Astrocyte of the spinal cord (primary cell): Measurements from ENCODE around the gene ARHGEF7.
A peak's percentile ranks its signal among the peaks of the same experiment; 100 is the strongest.

Source experiments
- DNase-seq: peaks from one replicate; pipeline ENCODE4 v3.0.0; 2011; ENCODE audit warnings: low read depth, low spot score
- H3K4me3 ChIP-seq: 2 replicates; pipeline ENCODE4 v1.5.1; 2011; ENCODE audit warnings: low read depth, mild to moderate bottlenecking, low read length, moderate library complexity
- CTCF ChIP-seq: IDR thresholded peaks from 2 replicates; pipeline ENCODE4 v1.5.1; 2012; ENCODE audit warnings: low read depth, mild to moderate bottlenecking, low read length, inconsistent platforms
- in situ Hi-C: cut with HindIII; loops from 2 replicates; pipeline ENCODE4 v1.10.0; 2017; ENCODE audit warnings: low sequenced_read_pairs

The ARHGEF7 gene

GRCh38 chr13:111171629-111172028 lies 56.5 kb downstream of the ARHGEF7 start:
- in situ Hi-C loops = no loop called here
- DNase-seq = no peak
- TF ChIP-seq CTCF = no peak
- H3K4me3 ChIP-seq = no peak overlapping the region

GRCh38 chr13:111174377-111175114 lies 59.4 kb downstream of the ARHGEF7 start:
- H3K4me3 ChIP-seq = no peak overlapping the region
- in situ Hi-C loops = no loop called here
- no peak for DNase-seq
- TF ChIP-seq CTCF = no peak

- H3K4me3 ChIP-seq = no peak overlapping the region
- in situ Hi-C loops = no loop called here
- no peak for TF ChIP-seq CTCF
- no peak for DNase-seq
Measured at GRCh38 chr13:111175372-111175771, 60.3 kb downstream of the ARHGEF7 start.

- no peak for DNase-seq
- in situ Hi-C loops = no loop called here
- no peak for TF ChIP-seq CTCF
- H3K4me3 ChIP-seq = no peak overlapping the region
Measured at GRCh38 chr13:111175935-111176334, 60.8 kb downstream of the ARHGEF7 start.

GRCh38 chr13:111176421-111176820 lies 61.3 kb downstream of the ARHGEF7 start:
- TF ChIP-seq CTCF = no peak
- no peak overlapping the region for H3K4me3 ChIP-seq
- in situ Hi-C loops = no loop called here
- no peak for DNase-seq

- H3K4me3 ChIP-seq = no peak overlapping the region
- in situ Hi-C loops = no loop called here
- no peak for TF ChIP-seq CTCF
- DNase-seq = peak; percentile 89
Measured at GRCh38 chr13:111177081-111177711, 62.1 kb downstream of the ARHGEF7 start.
